HEK293 (cell line): ENCODE measurements around the gene GLRX2.

Experiments used
- BCL11B ChIP-seq: fragments of 450-650 bp; formaldehyde crosslinking; IDR thresholded peaks from 2 replicates; pipeline ENCODE4 v1.5.1; 2016; ENCODE audit warnings: low read depth, missing biosample characterization, missing genetic modification characterization
- EGR2 ChIP-seq: fragments of 450-650 bp; formaldehyde crosslinking; IDR thresholded peaks from 2 replicates; pipeline ENCODE4 v1.5.1; 2016; ENCODE audit warnings: low read depth, missing biosample characterization, missing genetic modification characterization
- GLIS1 ChIP-seq: fragments of 450-650 bp; formaldehyde crosslinking; IDR thresholded peaks from 2 replicates; pipeline ENCODE4 v1.5.1; 2016; ENCODE audit warnings: missing biosample characterization, missing genetic modification characterization
- GLIS2 ChIP-seq: fragments of 450-650 bp; formaldehyde crosslinking; IDR thresholded peaks from 2 replicates; pipeline ENCODE4 v1.5.1; 2016; ENCODE audit warnings: missing biosample characterization, missing genetic modification characterization
- KLF1 ChIP-seq: fragments of 450-650 bp; formaldehyde crosslinking; IDR thresholded peaks from 2 replicates; pipeline ENCODE4 v1.5.1; 2016; ENCODE audit warnings: missing biosample characterization, missing genetic modification characterization
- KLF10 ChIP-seq: fragments of 450-650 bp; IDR thresholded peaks from 2 replicates; pipeline ENCODE4 v1.5.1; 2018; ENCODE audit warnings: missing biosample characterization, mild to moderate bottlenecking, missing genetic modification characterization
- OSR2 ChIP-seq: fragments of 450-650 bp; formaldehyde crosslinking; IDR thresholded peaks from 2 replicates; pipeline ENCODE4 v1.5.1; 2016; ENCODE audit warnings: missing biosample characterization, missing genetic modification characterization
- PRDM1 ChIP-seq: fragments of 450-650 bp; formaldehyde crosslinking; IDR thresholded peaks from 2 replicates; pipeline ENCODE4; 2016; ENCODE audit warnings: missing biosample characterization, missing genetic modification characterization
- PRDM2 ChIP-seq: fragments of 450-650 bp; formaldehyde crosslinking; IDR thresholded peaks from 2 replicates; pipeline ENCODE4 v1.5.1; 2016; ENCODE audit warnings: missing biosample characterization, missing genetic modification characterization, borderline replicate concordance
- SALL2 ChIP-seq: fragments of 450-650 bp; formaldehyde crosslinking; IDR thresholded peaks from 2 replicates; pipeline ENCODE4 v1.5.0; 2017; ENCODE audit warnings: missing biosample characterization, mild to moderate bottlenecking, missing genetic modification characterization, borderline replicate concordance
- SP7 ChIP-seq: fragments of 450-650 bp; formaldehyde crosslinking; IDR thresholded peaks from 2 replicates; pipeline ENCODE4 v1.5.1; 2016; ENCODE audit warnings: missing biosample characterization, missing genetic modification characterization
- ZBTB17 ChIP-seq: fragments of 450-650 bp; formaldehyde crosslinking; IDR thresholded peaks from 2 replicates; pipeline ENCODE4 v1.5.1; 2016; ENCODE audit warnings: missing biosample characterization, missing genetic modification characterization
- ZBTB26 ChIP-seq: fragments of 450-650 bp; formaldehyde crosslinking; optimal IDR thresholded peaks from 2 replicates; pipeline ENCODE3; 2016; ENCODE audit warnings: missing biosample characterization, mild to moderate bottlenecking, missing genetic modification characterization
- ZBTB49 ChIP-seq: fragments of 450-650 bp; formaldehyde crosslinking; IDR thresholded peaks from 2 replicates; pipeline ENCODE4 v1.5.1; 2016; ENCODE audit warnings: missing biosample characterization, missing genetic modification characterization, low read depth
- ZFHX2 ChIP-seq: fragments of 450-650 bp; formaldehyde crosslinking; conservative IDR thresholded peaks from 2 replicates; pipeline ENCODE4 v1.5.1; 2016; ENCODE audit warnings: missing biosample characterization, missing genetic modification characterization
- ZNF157 ChIP-seq: fragments of 450-650 bp; formaldehyde crosslinking; IDR thresholded peaks from 2 replicates; pipeline ENCODE4 v1.5.1; 2016; ENCODE audit warnings: missing biosample characterization, missing genetic modification characterization
- ZNF175 ChIP-seq: fragments of 450-650 bp; formaldehyde crosslinking; IDR thresholded peaks from 2 replicates; pipeline ENCODE4 v1.5.1; 2016; ENCODE audit warnings: missing biosample characterization, missing genetic modification characterization
- ZNF18 ChIP-seq: fragments of 450-650 bp; formaldehyde crosslinking; IDR thresholded peaks from 2 replicates; pipeline ENCODE4 v1.5.1; 2016; ENCODE audit warnings: missing biosample characterization, missing genetic modification characterization
- ZNF302 ChIP-seq: fragments of 450-650 bp; formaldehyde crosslinking; IDR thresholded peaks from 2 replicates; pipeline ENCODE4 v1.5.1; 2016; ENCODE audit warnings: missing biosample characterization, missing genetic modification characterization, low read depth
- ZNF394 ChIP-seq: fragments of 450-650 bp; formaldehyde crosslinking; IDR thresholded peaks from 2 replicates; pipeline ENCODE4 v1.5.1; 2016; ENCODE audit warnings: missing biosample characterization, missing genetic modification characterization, mild to moderate bottlenecking, moderate library complexity, borderline replicate concordance
- ZNF501 ChIP-seq: fragments of 450-650 bp; formaldehyde crosslinking; IDR thresholded peaks from 2 replicates; pipeline ENCODE4 v1.5.1; 2016; ENCODE audit warnings: missing biosample characterization, missing genetic modification characterization
- ZNF529 ChIP-seq: fragments of 450-650 bp; formaldehyde crosslinking; IDR thresholded peaks from 2 replicates; pipeline ENCODE4 v1.5.1; 2017; ENCODE audit warnings: missing genetic modification characterization, missing biosample characterization; ENCODE audit not compliant: insufficient replicate concordance
- ZNF580 ChIP-seq: fragments of 450-650 bp; formaldehyde crosslinking; IDR thresholded peaks from 2 replicates; pipeline ENCODE4 v1.5.1; 2016; ENCODE audit warnings: missing biosample characterization, missing genetic modification characterization
- ZNF670 ChIP-seq: fragments of 450-650 bp; formaldehyde crosslinking; IDR thresholded peaks from 2 replicates; pipeline ENCODE4 v1.5.1; 2016; ENCODE audit warnings: missing biosample characterization, missing genetic modification characterization, low read depth
- ZNF701 ChIP-seq: fragments of 450-650 bp; formaldehyde crosslinking; IDR thresholded peaks from 2 replicates; pipeline ENCODE4 v1.5.1; 2016; ENCODE audit warnings: missing biosample characterization, missing genetic modification characterization
- ZNF707 ChIP-seq: fragments of 450-650 bp; formaldehyde crosslinking; IDR thresholded peaks from 2 replicates; pipeline ENCODE4 v1.5.1; 2016; ENCODE audit warnings: missing biosample characterization, missing genetic modification characterization
- ZSCAN16 ChIP-seq: fragments of 450-650 bp; formaldehyde crosslinking; IDR thresholded peaks from 2 replicates; pipeline ENCODE4 v1.5.1; 2016; ENCODE audit warnings: missing biosample characterization, missing genetic modification characterization

The GLRX2 gene

GRCh38 chr1:193059282-193060114 lies 45.7 kb downstream of the GLRX2 start, which contains the start of the genes RO60 and UCHL5 (continued):
- TF ChIP-seq KLF10 (tag by site-specific recombination), result peak; percentile 66; the same call in 1 of the 2 replicates
- TF ChIP-seq EGR2 (tag by site-specific recombination), result peak; percentile 90
- TF ChIP-seq GLIS1 (tag by site-specific recombination), result peak; percentile 89
- 0 out of 2 replicates have a peak, but pooled peaks have one; percentile 49 for TF ChIP-seq ZNF580
- TF ChIP-seq ZSCAN16, result peak; percentile 84
- TF ChIP-seq ZNF394 (tag by site-specific recombination), result no peak; the same call in 1 of the 2 replicates
- TF ChIP-seq SP7, result peak; percentile 92
- TF ChIP-seq ZNF670 (tag by site-specific recombination), result no peak
- TF ChIP-seq PRDM1, result peak; percentile 55
- no peak for TF ChIP-seq ZBTB49
- TF ChIP-seq KLF1 (tag by site-specific recombination), result peak; percentile 65
- no peak for TF ChIP-seq ZNF707 (tag by site-specific recombination)
- TF ChIP-seq ZFHX2 (tag by site-specific recombination), result peak; percentile 85
- TF ChIP-seq OSR2 (tag by site-specific recombination), result no peak
- no peak for TF ChIP-seq ZNF529 (tag by site-specific recombination)
- TF ChIP-seq BCL11B (tag by site-specific recombination), result no peak
- TF ChIP-seq SALL2, result no peak
- TF ChIP-seq ZNF501 (tag by site-specific recombination), result peak; percentile 72
- peak; percentile 84 for TF ChIP-seq ZBTB26 (tag by site-specific recombination)
- peak; percentile 97 for TF ChIP-seq ZBTB17 (tag by site-specific recombination)
- TF ChIP-seq ZNF18, result no peak; the same call in 1 of the 2 replicates
- no peak for TF ChIP-seq ZNF175 (tag by site-specific recombination)
- TF ChIP-seq GLIS2 (tag by site-specific recombination), result peak; percentile 86
- TF ChIP-seq PRDM2 (tag by site-specific recombination), result no peak
- TF ChIP-seq ZNF701, result no peak
- no peak for TF ChIP-seq ZNF302 (tag by site-specific recombination)
- no peak for TF ChIP-seq ZNF157 (tag by site-specific recombination)
